Measurements from ENCODE around the gene ITGB1BP2. TPM values are rescaled to one million over a fixed set of nuclear protein-coding genes. Genes with fewer than 3 reads are reported as not detected.
A peak's percentile ranks its signal among the peaks of the same experiment; 100 is the strongest.

The ITGB1BP2 gene
- total RNA-seq: 10 to 100 TPM in 1 of 4 donors, 1 to 10 TPM in 3; 2.4 to 17.1 (median 5.4) TPM

DNA sequence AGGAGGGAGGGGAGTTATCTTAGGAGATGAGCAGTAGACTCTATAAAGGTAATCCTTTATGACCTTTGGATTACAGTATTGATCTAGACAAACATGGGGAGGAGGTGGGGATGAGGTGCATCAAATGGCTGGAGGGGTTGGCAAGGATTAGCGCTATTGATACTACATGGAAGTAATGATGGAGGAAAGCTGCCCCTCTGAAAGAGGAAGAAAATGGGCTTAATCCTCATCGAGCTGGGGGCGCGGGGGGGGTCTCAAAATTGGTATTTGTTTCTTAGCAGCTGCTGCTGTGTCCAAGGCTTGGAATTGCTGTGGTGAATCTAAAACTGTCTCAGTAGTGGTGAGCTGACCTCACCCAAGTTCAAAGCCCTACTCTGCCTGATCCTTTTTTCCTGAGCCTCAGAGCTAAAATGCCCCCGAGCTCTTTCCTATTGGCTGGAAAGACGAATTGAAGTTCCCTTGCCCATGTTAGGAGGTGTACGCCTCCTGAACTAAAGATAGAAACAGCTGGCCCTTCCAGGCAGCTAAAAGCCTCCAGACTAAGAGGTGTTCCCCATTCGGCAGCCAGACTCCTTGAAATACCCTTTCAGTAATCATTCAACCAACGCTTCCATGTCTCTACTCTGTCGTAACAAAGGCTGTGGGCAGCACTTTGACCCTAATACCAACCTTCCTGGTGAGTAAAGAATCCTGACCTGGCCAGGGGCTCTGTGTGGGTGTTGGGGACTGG is at the start of gene ITGB1BP2:
ITGB1BP2 (plus strand) TSS at position 556 of the 730 bp plus-strand sequence; CDS start at position 613, 57 bp downstream.
- Histone ChIP-seq H3K9me3 (no peaks in the 10 kb centered on the region), H3K36me3 (peaks cover 0 to 37% of the 10 kb centered on the region in 2 donors), H3K4me3 (peak within 1 kb of the TSS; percentile 24 to 46 (median 34)), H3K27me3 (no peaks in the 10 kb centered on the region), H3K4me1 (peaks cover 0 to 3% of the 10 kb centered on the region in 2 donors), H3K27ac (peak within 1 kb of the TSS; percentile 68 to 87 (median 80))
- ATAC-seq: peak; percentile 92 to 96
- in situ Hi-C loops (cut with MboI; ENCODE audit: low sequenced_read_pairs in 4 of 4): no loop called here
- DNase-seq: peak; percentile 12 to 56
- TF ChIP-seq, protein P1, sequence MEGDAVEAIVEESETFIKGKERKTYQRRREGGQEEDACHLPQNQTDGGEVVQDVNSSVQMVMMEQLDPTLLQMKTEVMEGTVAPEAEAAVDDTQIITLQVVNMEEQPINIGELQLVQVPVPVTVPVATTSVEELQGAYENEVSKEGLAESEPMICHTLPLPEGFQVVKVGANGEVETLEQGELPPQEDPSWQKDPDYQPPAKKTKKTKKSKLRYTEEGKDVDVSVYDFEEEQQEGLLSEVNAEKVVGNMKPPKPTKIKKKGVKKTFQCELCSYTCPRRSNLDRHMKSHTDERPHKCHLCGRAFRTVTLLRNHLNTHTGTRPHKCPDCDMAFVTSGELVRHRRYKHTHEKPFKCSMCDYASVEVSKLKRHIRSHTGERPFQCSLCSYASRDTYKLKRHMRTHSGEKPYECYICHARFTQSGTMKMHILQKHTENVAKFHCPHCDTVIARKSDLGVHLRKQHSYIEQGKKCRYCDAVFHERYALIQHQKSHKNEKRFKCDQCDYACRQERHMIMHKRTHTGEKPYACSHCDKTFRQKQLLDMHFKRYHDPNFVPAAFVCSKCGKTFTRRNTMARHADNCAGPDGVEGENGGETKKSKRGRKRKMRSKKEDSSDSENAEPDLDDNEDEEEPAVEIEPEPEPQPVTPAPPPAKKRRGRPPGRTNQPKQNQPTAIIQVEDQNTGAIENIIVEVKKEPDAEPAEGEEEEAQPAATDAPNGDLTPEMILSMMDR (IDR thresholded peaks at IDR 0.05 in 4 of 5, conservative IDR thresholded peaks at IDR 0.05 in 1 of 5): no peak
- peak in 1 of 2 donors; percentile 13 for TF ChIP-seq POLR2A (IDR thresholded peaks at IDR 0.05)
- intact Hi-C loops (cut with DNase I; ENCODE audit: low total_unique reads): no loop called here

GRCh38 chrX:71252221-71252620 is 49.3 kb upstream of the ITGB1BP2 start:
- Histone ChIP-seq H3K4me1 (peaks cover 0 to 8% of the 10 kb centered on the region in 2 donors), H3K9me3 (no peaks in the 10 kb centered on the region), H3K4me3 (no peak overlapping the region), H3K27ac (no peak overlapping the region), H3K27me3 (no peaks in the 10 kb centered on the region), H3K36me3 (peaks cover 0 to 7% of the 10 kb centered on the region in 2 donors)
- no peak for ATAC-seq
- no peak for DNase-seq
- TF ChIP-seq, protein P1 (IDR thresholded peaks at IDR 0.05 in 4 of 5, conservative IDR thresholded peaks at IDR 0.05 in 1 of 5): no peak
- TF ChIP-seq POLR2A (IDR thresholded peaks at IDR 0.05): no peak
- intact Hi-C loops (cut with DNase I; ENCODE audit: low total_unique reads) (loop anchor here (5.0 kb wide), 2 partner anchors 70 to 185 kb away; partner anchors contain the start of gene SNX12), in situ Hi-C loops (cut with MboI; ENCODE audit: low sequenced_read_pairs in 4 of 4) (loop anchor here in 2 of 4 donors (25.0 kb wide), 1 partner anchor 110 kb away; the partner anchor contains the start of gene TAF1 (in 2 of the 2))

DNA sequence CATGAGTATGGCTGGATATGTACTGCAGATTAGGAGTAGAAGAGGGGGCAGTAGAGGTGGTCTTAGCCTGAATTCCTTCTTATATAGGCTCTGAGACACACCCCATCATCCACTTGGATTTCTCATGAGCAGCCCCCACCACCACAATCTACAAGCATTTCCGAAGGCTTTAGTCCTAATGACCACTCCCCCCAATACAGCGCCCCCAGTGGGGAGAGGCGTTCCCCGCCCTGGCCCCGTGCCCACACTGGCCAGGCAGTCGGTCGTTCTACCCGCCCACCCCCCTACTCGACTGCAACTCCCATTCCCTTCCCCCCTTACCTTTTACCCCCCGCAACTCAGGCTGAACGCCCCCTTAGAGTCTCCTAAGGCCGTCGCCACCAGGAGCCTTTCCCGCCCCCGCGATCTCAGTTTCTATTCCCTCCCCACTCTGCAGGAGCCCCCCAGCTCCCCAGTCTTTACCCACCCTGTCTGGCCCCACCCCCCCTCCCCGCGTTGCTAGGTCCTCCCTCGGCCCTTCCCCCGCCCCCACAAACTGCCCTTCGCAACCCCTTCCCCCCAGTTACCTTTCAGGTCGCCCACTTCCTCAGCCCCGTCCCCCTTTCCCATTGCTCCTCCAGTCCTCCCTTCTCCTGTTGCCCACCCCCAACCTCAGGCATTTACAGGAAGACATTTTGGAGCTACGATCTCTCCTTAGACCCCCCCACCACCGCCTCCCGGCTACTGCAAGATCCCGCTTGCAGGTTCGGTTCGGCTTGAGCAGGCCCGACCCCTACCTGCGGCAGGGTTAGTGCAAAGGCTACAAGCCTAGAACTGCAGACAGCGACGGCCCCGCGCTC is 48.1 kb upstream of the ITGB1BP2 start:
- DNase-seq: peak; percentile 4 to 37
- peak overlapping the region; percentile 69 to 85 (median 82) for H3K4me3 ChIP-seq
- H3K27ac ChIP-seq: peak overlapping the region; percentile 88 to 94 (median 94)
- TF ChIP-seq POLR2A (IDR thresholded peaks at IDR 0.05): no peak
- TF ChIP-seq, protein P1 (IDR thresholded peaks at IDR 0.05 in 4 of 5, conservative IDR thresholded peaks at IDR 0.05 in 1 of 5): peak in 4 of 5 experiments; percentile 24 to 60 (median 45)
- in situ Hi-C loops (cut with MboI; ENCODE audit: low sequenced_read_pairs in 4 of 4) (loop anchor here in 2 of 4 donors (25.0 kb wide), 1 partner anchor 109 kb away; the partner anchor contains the start of gene TAF1 (in 2 of the 2)), intact Hi-C loops (cut with DNase I; ENCODE audit: low total_unique reads) (loop anchor here (1.0 to 5.0 kb wide), 3 partner anchors 71 to 186 kb away; partner anchors contain the start of genes SNX12 and TAF1)
- no peaks in the 10 kb centered on the region for H3K36me3 ChIP-seq
- no peaks in the 10 kb centered on the region for H3K9me3 ChIP-seq
- H3K27me3 ChIP-seq: no peaks in the 10 kb centered on the region
- peaks cover 0 to 8% of the 10 kb centered on the region in 2 donors for H3K4me1 ChIP-seq
- ATAC-seq: peak in 1 of 2 donors; percentile 10
